ENCODE results near the gene MYO3B.

MYO3B gene

DNA sequence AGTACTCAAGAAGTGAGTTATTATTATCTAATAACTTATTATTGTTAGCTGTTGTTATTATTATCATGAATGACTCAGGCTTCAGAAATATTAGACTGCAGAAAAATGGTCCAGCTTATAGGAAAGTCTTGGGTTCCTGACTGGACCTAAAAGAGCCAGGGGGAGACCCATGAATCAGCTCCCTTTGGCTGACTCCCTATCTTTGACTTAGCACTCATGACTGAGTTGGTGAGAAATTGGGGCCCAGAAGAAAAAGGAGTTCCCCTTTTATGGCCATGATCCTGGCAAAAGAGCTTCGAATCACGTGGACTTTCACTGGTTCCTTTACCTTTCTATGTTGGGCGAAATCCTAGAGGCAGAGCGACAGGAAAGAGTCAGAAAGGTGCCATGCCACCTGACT lies 145.8 kb downstream of the MYO3B start:
- H3K9me3 Mint-ChIP-seq, result peaks cover 0 to under 1% of the 10 kb centered on the region in 2 donors
- no peak overlapping the region for H3K27ac Mint-ChIP-seq
- H3K4me3 Mint-ChIP-seq, result no peak overlapping the region
- peaks cover 1 to 9% of the 10 kb centered on the region in 2 donors for H3K27me3 Mint-ChIP-seq
- H3K4me1 Mint-ChIP-seq (ENCODE audit: low read depth in 2 of 2), result no peaks in the 10 kb centered on the region
- ATAC-seq (replicated peaks) (no peak), DNase-seq (no peak)
- no peaks in the 10 kb centered on the region for H3K36me3 Mint-ChIP-seq (ENCODE audit: insufficient read depth)

DNA sequence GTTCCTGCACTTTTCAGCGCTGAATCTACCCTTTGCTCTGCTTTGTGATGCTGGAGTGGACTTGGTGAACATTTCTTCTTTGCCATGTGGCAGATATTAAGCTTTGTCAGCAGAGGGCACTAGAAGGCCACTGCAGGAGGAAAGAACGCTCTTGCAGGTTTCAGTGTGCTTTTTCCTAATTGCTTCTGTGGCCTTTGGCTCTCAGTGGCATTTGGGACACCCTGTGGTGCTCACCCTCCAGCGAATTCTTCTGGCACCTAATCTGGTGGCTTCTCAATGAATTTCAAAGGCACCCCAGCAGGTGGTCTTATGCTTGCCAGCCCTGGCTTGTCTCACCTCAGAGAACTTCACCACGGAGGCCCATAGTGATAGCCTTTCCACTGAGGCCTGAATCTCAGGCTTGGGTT lies 146.7 kb downstream of the MYO3B start:
- peak in 1 of 3 experiments; percentile 6 for DNase-seq
- Mint-ChIP-seq H3K36me3 (ENCODE audit: insufficient read depth) (no peaks in the 10 kb centered on the region), H3K9me3 (no peaks in the 10 kb centered on the region), H3K27ac (no peak overlapping the region), H3K4me1 (ENCODE audit: low read depth in 2 of 2) (no peaks in the 10 kb centered on the region), H3K27me3 (peaks cover 0 to 6% of the 10 kb centered on the region in 2 donors), H3K4me3 (no peak overlapping the region)
- ATAC-seq (replicated peaks), result no peak

DNA sequence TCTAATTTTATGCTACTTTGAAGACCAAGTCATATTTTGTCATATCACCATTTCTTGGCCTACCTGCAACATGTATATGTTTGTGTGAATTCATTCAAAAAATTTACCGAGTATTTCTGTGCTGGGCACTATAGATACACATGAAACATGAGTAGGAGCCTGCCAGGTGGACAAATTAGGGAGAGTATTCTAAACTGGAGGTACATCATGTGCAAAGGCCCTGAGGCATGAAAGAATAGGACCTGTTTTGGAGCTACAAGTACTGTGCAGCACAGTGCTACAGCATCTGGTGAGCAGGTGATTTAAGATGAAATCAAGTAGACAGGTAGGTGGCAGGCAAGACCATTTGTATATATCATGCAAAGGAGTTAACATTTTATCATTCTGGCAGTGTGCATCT lies 152.9 kb downstream of the MYO3B start:
- no peaks in the 10 kb centered on the region for H3K9me3 Mint-ChIP-seq
- H3K4me3 Mint-ChIP-seq, result no peak overlapping the region
- no peak for DNase-seq
- no peaks in the 10 kb centered on the region for H3K36me3 Mint-ChIP-seq (ENCODE audit: insufficient read depth)
- H3K4me1 Mint-ChIP-seq (ENCODE audit: low read depth in 2 of 2), result no peaks in the 10 kb centered on the region
- no peak overlapping the region for H3K27ac Mint-ChIP-seq
- H3K27me3 Mint-ChIP-seq, result peaks cover 17 to 34% of the 10 kb centered on the region in 2 donors
- ATAC-seq (replicated peaks), result no peak

DNA sequence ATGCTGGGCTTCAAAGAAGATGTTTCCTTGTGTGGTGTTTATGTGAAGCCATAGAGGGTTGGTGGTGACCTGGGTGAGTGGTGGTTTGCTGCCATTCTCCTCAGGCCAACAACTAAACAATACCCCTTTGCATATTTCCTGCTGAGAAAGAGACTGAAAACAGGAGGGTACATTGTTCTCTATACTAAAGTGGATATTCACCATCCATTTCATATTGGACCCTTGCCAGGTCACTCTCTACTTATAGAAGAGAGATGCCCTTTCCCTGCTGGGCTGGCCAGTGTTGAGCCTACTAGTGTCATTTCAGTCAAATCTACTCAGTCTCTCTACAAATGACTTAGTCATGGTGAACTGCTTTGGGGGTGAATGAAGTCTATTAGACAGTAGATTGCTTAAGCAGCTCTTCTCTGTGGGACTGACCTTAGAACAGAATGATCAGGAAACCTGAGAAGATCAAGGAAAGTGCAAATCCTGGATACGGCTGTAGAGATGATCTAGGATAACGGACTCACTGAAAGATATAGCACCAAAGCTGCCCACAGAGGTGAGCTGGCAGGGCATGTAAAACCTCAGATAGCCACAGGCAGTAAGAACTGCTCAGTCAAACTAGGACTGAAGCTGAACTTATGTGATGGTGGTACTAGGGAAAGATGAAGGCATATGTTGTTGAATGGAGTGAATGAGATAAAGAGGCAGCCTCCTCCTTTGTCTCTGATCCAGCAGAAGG lies 154.9 kb downstream of the MYO3B start:
- no peaks in the 10 kb centered on the region for H3K36me3 Mint-ChIP-seq (ENCODE audit: insufficient read depth)
- peaks cover 0 to 2% of the 10 kb centered on the region in 2 donors for H3K4me1 Mint-ChIP-seq (ENCODE audit: low read depth in 2 of 2)
- peaks cover 21 to 34% of the 10 kb centered on the region in 2 donors for H3K27me3 Mint-ChIP-seq
- H3K27ac Mint-ChIP-seq, result no peak overlapping the region
- DNase-seq, result no peak
- no peaks in the 10 kb centered on the region for H3K9me3 Mint-ChIP-seq
- no peak overlapping the region for H3K4me3 Mint-ChIP-seq
- no peak for ATAC-seq (replicated peaks)

DNA sequence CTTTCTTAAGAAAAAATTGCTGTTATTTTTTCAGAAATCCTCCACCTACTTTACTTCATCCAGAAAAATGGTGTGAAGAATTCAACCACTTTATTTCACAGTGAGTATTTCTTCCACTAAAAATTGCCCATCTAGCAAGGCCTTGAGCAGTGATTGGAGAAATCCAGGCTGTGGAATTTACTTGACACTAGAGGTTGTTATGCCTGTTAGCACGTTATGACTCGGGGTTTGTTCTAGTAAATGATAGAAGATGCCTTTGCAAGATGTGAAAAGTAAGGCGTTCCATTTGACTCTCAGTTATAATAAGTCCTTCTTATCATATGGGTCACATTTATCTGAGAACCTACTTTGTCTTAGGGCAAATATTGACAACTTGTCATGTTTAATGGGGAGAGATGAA lies 157.4 kb downstream of the MYO3B start:
- Mint-ChIP-seq H3K27me3 (peaks cover 21 to 34% of the 10 kb centered on the region in 2 donors), H3K4me3 (no peak overlapping the region), H3K27ac (no peak overlapping the region), H3K9me3 (no peaks in the 10 kb centered on the region), H3K4me1 (ENCODE audit: low read depth in 2 of 2) (peaks cover 0 to 2% of the 10 kb centered on the region in 2 donors), H3K36me3 (ENCODE audit: insufficient read depth) (no peaks in the 10 kb centered on the region)
- DNase-seq (no peak), ATAC-seq (replicated peaks) (no peak)

DNA sequence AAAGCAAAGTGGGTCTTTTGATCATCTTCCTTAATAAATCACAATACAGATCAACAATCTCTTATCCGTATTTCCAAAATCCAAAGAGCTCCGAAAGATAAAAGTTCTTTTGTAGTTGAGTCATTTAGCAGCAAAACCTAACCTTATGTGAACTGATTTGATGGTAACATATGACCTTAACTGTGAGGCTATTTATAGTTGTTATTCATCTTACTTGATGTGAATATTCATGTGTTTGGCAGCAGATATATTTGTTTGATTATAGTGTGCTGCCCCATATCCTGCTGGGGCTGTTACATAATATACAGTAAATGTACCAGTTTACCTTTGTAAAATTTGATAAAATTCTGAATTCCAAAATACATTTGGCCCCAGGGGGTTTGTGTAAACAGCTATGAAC lies 158.5 kb downstream of the MYO3B start:
- ATAC-seq (replicated peaks), result no peak
- Mint-ChIP-seq H3K36me3 (ENCODE audit: insufficient read depth) (no peaks in the 10 kb centered on the region), H3K4me1 (ENCODE audit: low read depth in 2 of 2) (peaks cover 0 to 2% of the 10 kb centered on the region in 2 donors), H3K4me3 (no peak overlapping the region), H3K9me3 (no peaks in the 10 kb centered on the region), H3K27me3 (peaks cover 19 to 24% of the 10 kb centered on the region in 2 donors), H3K27ac (no peak overlapping the region)
- no peak for DNase-seq

DNA sequence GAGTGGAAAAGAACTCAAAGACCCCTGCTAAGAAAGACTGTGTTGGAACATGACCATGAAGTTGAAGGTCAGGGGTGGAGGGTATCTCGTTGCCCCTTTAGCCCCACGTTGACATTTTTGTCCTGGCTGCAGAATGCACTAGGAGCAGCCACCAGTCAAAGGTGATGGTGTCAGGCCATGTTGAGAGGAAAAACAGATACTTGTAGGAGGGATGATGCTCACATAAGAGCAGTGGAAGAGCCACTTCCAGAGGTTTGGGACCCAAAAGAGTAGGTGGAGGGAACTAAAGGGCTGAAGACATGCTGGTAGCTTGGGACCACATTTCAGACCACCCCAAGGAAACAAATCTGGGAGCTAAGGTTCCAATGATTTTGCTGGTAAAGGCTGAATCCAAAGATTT lies 159.0 kb downstream of the MYO3B start:
- H3K36me3 Mint-ChIP-seq (ENCODE audit: insufficient read depth), result no peaks in the 10 kb centered on the region
- no peaks in the 10 kb centered on the region for H3K9me3 Mint-ChIP-seq
- DNase-seq, result no peak
- ATAC-seq (replicated peaks), result no peak
- H3K27ac Mint-ChIP-seq, result no peak overlapping the region
- peaks cover 14 to 19% of the 10 kb centered on the region in 2 donors for H3K27me3 Mint-ChIP-seq
- H3K4me3 Mint-ChIP-seq, result no peak overlapping the region
- peaks cover 0 to 2% of the 10 kb centered on the region in 2 donors for H3K4me1 Mint-ChIP-seq (ENCODE audit: low read depth in 2 of 2)

DNA sequence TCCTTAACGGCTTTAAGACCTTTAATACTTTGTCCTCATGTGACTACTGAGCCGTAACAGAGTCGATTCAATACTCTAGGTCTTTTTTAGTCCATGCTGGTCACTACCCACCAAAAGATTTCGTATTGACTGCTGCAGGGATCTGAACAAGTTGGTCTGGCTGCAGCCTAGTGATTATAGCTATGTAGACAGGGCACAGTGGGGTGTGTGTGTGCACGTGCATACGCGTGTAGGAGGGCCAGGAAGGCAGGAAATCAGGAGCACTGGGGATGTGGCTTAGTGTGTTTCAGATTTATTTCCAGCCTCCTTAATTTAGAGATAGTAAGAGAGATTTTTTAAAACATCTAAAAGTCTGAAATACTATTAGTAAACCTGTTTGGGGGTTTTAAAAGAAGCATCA lies 161.4 kb downstream of the MYO3B start:
- no peaks in the 10 kb centered on the region for H3K9me3 Mint-ChIP-seq
- no peak for ATAC-seq (replicated peaks)
- no peak overlapping the region for H3K4me3 Mint-ChIP-seq
- no peaks in the 10 kb centered on the region for H3K36me3 Mint-ChIP-seq (ENCODE audit: insufficient read depth)
- peaks cover 4 to 8% of the 10 kb centered on the region in 2 donors for H3K27me3 Mint-ChIP-seq
- H3K4me1 Mint-ChIP-seq (ENCODE audit: low read depth in 2 of 2), result peaks cover 0 to 2% of the 10 kb centered on the region in 2 donors
- no peak overlapping the region for H3K27ac Mint-ChIP-seq
- no peak for DNase-seq

DNA sequence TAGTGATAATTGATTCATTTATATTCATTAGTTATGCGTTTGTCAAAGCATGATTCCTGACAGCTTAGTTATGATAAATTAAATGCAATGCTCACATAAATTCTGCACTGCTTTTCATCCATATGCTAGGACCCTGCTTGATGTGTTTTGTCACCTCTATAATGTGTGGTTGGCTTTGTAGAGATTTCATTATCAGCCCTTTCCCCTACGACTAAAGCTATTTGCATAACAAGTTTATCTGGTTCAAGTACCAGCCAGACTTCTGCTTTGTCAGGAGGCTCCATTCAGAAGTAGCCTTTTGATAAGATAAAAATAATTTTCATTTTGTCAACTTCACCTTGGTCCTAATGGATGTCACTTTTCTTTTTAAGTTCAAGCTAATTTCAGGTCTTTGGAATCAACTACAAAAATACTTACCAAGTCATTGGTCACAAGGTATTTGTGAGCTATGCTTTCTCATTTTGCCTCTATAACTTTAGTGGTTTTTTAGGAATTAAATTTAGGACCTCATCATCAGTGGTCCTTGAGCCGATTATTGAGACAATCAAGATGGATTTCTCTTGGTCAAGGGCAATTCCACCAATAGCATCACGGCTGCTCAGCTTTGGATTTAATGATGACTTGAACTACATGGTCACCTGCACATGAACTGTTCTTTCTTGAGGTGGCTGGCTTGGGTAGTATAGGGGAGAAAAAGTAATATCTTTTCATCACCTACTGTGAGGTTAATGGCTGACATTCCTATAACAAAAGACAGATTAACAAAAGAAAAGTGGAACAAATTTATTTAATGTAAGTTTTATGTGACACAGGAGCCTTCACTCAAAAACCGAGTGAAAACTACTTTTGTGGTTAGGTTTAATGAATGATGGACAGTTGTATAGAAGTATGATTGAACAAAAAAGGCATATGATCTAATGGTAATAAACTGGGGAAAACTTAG lies 162.1 kb downstream of the MYO3B start:
- Mint-ChIP-seq H3K36me3 (ENCODE audit: insufficient read depth) (no peaks in the 10 kb centered on the region), H3K27me3 (peaks cover 0 to 8% of the 10 kb centered on the region in 2 donors), H3K9me3 (no peaks in the 10 kb centered on the region), H3K27ac (no peak overlapping the region), H3K4me1 (ENCODE audit: low read depth in 2 of 2) (peaks cover 0 to 2% of the 10 kb centered on the region in 2 donors), H3K4me3 (no peak overlapping the region)
- ATAC-seq (replicated peaks), result no peak
- DNase-seq, result no peak

DNA sequence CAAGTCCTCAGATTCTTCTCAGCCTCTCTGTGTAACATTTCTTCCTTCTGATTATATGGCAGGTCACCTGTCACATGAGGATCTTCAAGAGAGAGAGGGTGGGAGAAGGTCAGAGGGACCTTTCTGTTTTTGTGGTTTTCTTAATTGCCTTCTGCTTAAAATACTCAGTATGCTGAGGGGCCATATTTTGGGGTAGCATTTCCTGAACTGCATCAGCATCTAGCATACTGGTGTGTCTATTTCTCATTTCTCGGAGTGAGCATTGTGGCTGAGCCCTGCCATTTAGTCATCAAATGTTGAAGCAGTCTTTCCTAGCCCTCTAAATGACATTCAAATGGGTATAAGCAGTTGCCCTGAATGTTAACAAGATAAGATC lies 162.7 kb downstream of the MYO3B start:
- H3K9me3 Mint-ChIP-seq, result no peaks in the 10 kb centered on the region
- no peak overlapping the region for H3K4me3 Mint-ChIP-seq
- peaks cover 0 to 5% of the 10 kb centered on the region in 2 donors for H3K27me3 Mint-ChIP-seq
- no peak overlapping the region for H3K27ac Mint-ChIP-seq
- no peaks in the 10 kb centered on the region for H3K36me3 Mint-ChIP-seq (ENCODE audit: insufficient read depth)
- peaks cover 0 to 2% of the 10 kb centered on the region in 2 donors for H3K4me1 Mint-ChIP-seq (ENCODE audit: low read depth in 2 of 2)
- DNase-seq (no peak), ATAC-seq (replicated peaks) (no peak)

DNA sequence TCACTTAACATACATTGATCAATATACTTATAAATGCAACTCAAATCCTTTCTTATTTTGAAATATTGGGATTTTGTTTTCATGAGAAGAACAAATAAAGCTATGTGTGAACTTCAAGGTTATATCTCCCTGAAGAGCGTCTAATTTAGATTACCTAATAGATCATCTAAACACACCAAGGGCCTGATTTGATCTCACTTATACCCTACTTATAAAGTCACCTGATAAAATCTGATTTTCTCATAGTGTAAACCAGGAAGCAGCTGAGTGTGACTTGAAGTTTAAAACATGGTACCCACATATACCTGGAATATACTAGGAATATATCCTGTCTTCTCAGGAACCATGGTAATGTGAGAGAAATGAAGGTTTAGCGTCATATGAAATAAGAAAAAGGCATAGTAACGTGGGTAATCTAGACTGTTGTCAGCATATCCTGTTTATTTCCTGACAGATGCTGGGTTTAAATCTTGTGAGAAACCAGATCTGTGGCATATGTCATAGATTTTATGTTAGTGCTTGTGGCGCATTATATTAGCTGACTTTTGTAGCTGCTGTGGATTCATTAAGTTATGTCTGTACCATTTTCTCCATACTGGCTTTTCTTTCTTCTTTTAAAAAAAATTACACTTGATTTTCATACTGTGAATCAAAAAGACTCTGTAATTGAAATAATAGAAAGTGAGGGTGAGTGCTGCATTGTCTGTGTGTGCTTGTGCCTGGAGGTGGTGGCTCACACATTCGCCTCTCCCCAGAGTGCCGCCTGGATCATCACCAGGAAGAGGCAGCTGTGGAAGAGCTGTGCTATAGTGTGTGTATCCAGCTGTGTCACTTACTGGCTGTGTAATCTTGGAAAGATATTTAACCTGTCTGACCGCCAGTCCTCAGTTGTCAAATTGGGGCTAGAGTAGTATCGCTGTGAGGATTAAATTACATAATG lies 164.0 kb downstream of the MYO3B start:
- ATAC-seq (replicated peaks), result no peak
- DNase-seq, result no peak
- Mint-ChIP-seq H3K4me1 (ENCODE audit: low read depth in 2 of 2) (no peaks in the 10 kb centered on the region), H3K27ac (no peak overlapping the region), H3K9me3 (no peaks in the 10 kb centered on the region), H3K36me3 (ENCODE audit: insufficient read depth) (no peaks in the 10 kb centered on the region), H3K27me3 (no peaks in the 10 kb centered on the region), H3K4me3 (no peak overlapping the region)

DNA sequence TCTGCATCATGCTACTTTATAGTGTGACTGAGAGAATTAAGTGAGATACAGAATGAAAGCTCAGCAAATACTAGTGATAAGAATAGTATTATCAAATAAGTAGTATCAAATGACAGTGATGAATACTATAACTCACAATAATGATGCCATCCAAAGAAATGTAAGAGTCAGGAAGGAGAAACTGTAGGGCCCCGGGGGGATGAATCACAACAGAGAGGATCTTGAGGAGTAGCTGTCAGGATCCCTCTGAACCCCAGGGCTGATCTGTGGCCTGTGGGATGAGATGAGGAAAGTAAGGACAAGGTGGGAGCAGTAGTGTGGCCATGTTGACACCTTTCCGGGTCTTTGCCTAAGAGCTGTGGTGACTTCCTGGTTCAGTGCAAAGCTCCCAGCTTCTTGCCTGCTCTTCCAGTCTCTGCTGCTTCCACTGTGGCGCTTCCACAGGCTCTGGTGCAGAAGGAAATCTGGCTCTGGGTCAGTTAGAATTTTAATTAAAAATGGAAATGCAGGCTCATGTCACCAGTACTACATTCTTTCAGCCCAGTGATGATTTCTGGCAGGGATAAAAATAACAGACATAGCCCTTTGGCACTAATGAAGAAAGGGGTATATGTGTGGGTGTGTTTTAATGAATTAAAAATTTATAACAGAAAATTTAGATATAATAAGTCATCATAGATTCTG lies 166.9 kb downstream of the MYO3B start:
- ATAC-seq (replicated peaks) (no peak), DNase-seq (no peak)
- H3K9me3 Mint-ChIP-seq, result no peaks in the 10 kb centered on the region
- H3K4me1 Mint-ChIP-seq (ENCODE audit: low read depth in 2 of 2), result no peaks in the 10 kb centered on the region
- no peak overlapping the region for H3K4me3 Mint-ChIP-seq
- peaks cover 9 to 14% of the 10 kb centered on the region in 2 donors for H3K27me3 Mint-ChIP-seq
- H3K36me3 Mint-ChIP-seq (ENCODE audit: insufficient read depth), result no peaks in the 10 kb centered on the region
- H3K27ac Mint-ChIP-seq, result no peak overlapping the region

DNA sequence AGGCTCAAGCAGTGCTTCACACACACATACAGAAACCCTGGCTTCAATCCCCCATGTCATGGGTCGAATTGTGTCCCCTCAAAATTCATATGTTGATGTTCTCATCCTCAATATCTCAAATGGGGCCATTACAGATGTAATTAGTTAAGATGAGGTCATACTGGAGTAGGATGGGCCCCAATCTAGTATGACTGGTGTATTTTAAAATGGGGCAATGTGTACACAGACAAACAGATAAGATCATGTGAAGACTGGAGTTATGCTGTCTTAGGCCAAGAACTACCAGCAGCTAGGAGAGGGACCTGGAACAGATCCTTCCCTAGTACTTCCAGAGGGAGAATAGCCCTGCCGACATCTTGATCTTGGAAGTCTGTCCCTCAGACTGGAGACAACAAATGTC lies 167.7 kb downstream of the MYO3B start:
- H3K4me3 Mint-ChIP-seq, result no peak overlapping the region
- peaks cover 17 to 22% of the 10 kb centered on the region in 2 donors for H3K27me3 Mint-ChIP-seq
- no peaks in the 10 kb centered on the region for H3K36me3 Mint-ChIP-seq (ENCODE audit: insufficient read depth)
- ATAC-seq (replicated peaks) (no peak), DNase-seq (no peak)
- H3K9me3 Mint-ChIP-seq, result no peaks in the 10 kb centered on the region
- no peak overlapping the region for H3K27ac Mint-ChIP-seq
- H3K4me1 Mint-ChIP-seq (ENCODE audit: low read depth in 2 of 2), result no peaks in the 10 kb centered on the region

All from effector memory CD8-positive, alpha-beta T cell (primary cell).